ENCODE measurements around the gene RAB3A.

DNA sequence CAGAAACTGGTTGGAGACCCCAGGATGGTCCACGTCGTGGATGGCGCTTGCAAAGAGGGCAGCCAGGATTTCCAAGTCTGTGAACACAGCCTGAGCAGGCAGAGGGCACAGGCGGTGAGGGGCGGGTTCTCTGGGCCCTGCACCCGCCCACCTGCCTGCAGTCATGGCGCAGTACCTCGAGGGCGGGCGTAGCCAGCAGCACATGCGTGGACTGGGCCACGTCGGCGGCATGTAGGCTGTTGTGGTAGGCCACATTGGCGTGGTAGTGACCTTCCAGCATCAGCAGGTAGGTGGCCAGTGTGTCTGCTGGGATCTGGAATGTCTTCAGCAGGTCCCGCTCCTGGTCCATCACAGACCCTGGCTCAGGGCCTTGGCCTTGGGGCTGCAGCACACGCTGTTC, 14.3 kb upstream of the RAB3A start:
- TF ChIP-seq, protein P1, sequence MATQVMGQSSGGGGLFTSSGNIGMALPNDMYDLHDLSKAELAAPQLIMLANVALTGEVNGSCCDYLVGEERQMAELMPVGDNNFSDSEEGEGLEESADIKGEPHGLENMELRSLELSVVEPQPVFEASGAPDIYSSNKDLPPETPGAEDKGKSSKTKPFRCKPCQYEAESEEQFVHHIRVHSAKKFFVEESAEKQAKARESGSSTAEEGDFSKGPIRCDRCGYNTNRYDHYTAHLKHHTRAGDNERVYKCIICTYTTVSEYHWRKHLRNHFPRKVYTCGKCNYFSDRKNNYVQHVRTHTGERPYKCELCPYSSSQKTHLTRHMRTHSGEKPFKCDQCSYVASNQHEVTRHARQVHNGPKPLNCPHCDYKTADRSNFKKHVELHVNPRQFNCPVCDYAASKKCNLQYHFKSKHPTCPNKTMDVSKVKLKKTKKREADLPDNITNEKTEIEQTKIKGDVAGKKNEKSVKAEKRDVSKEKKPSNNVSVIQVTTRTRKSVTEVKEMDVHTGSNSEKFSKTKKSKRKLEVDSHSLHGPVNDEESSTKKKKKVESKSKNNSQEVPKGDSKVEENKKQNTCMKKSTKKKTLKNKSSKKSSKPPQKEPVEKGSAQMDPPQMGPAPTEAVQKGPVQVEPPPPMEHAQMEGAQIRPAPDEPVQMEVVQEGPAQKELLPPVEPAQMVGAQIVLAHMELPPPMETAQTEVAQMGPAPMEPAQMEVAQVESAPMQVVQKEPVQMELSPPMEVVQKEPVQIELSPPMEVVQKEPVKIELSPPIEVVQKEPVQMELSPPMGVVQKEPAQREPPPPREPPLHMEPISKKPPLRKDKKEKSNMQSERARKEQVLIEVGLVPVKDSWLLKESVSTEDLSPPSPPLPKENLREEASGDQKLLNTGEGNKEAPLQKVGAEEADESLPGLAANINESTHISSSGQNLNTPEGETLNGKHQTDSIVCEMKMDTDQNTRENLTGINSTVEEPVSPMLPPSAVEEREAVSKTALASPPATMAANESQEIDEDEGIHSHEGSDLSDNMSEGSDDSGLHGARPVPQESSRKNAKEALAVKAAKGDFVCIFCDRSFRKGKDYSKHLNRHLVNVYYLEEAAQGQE (IDR thresholded peaks at IDR 0.05; ENCODE audit: insufficient read depth in 1 of 2, low read depth in 2 of 2, low read length in 2 of 2): no peak
- TF ChIP-seq POLR2AphosphoS5 (IDR thresholded peaks at IDR 0.05; ENCODE audit: low read depth, low read length) (no peak), TAF1 (IDR thresholded peaks at IDR 0.05; ENCODE audit: borderline replicate concordance, insufficient read depth, low read length) (no peak), SIN3A (IDR thresholded peaks at IDR 0.05; ENCODE audit: borderline replicate concordance, insufficient read depth, low read length) (no peak), FOXP2 (optimal IDR thresholded peaks at IDR 0.05; ENCODE audit: borderline replicate concordance, extremely low read depth, extremely low read length, insufficient read depth) (no peak)

All from PFSK-1 (cell line).